ENCODE results near the gene MBP. TPM values are rescaled to one million over a fixed set of nuclear protein-coding genes. Genes with fewer than 3 reads are reported as not detected.

Gene MBP
- total RNA-seq, 4 donors from 2014 or later: 40.9 to 67.7 (median 51.8) TPM

GRCh38 chr18:77067291-77068061 lies 65.1 kb downstream of the MBP start:
- Histone ChIP-seq H3K36me3 (peaks cover 0 to 7% (median 0%) of the 10 kb centered on the region in 3 donors), H3K4me1 (peaks cover 0 to 51% (median 37%) of the 10 kb centered on the region in 4 donors), H3K9me3 (no peaks in the 10 kb centered on the region), H3K27ac (peak overlapping the region; percentile 68 to 86 (median 71)), H3K27me3 (no peaks in the 10 kb centered on the region), H3K4me3 (no peak overlapping the region)
- peak; percentile 64 to 80 (median 71) for DNase-seq
- no peak for TF ChIP-seq CTCF (IDR thresholded peaks at IDR 0.05)
- no peak for TF ChIP-seq POLR2A (IDR thresholded peaks at IDR 0.05)

GRCh38 chr18:77066689-77067088 lies 65.9 kb downstream of the MBP start:
- no peaks in the 10 kb centered on the region for H3K27me3 ChIP-seq
- peaks cover 0 to 59% (median 39%) of the 10 kb centered on the region in 4 donors for H3K4me1 ChIP-seq
- peaks cover 0 to 10% (median 0%) of the 10 kb centered on the region in 3 donors for H3K36me3 ChIP-seq
- no peak overlapping the region for H3K4me3 ChIP-seq
- TF ChIP-seq CTCF (IDR thresholded peaks at IDR 0.05) (no peak), POLR2A (IDR thresholded peaks at IDR 0.05) (no peak)
- no peaks in the 10 kb centered on the region for H3K9me3 ChIP-seq
- H3K27ac ChIP-seq: peak overlapping the region; percentile 68 to 86 (median 71)
- no peak for DNase-seq

GRCh38 chr18:77066101-77066500 lies 66.5 kb downstream of the MBP start:
- H3K27me3 ChIP-seq: no peaks in the 10 kb centered on the region
- peak overlapping the region; percentile 55 to 73 (median 68) for H3K27ac ChIP-seq
- peaks cover 0 to 10% (median 0%) of the 10 kb centered on the region in 3 donors for H3K36me3 ChIP-seq
- no peak overlapping the region for H3K4me3 ChIP-seq
- no peaks in the 10 kb centered on the region for H3K9me3 ChIP-seq
- TF ChIP-seq POLR2A (IDR thresholded peaks at IDR 0.05) (no peak), CTCF (IDR thresholded peaks at IDR 0.05) (no peak)
- H3K4me1 ChIP-seq: peaks cover 2 to 65% (median 42%) of the 10 kb centered on the region in 4 donors
- DNase-seq: peak in 1 of 3 donors; percentile 9

DNA sequence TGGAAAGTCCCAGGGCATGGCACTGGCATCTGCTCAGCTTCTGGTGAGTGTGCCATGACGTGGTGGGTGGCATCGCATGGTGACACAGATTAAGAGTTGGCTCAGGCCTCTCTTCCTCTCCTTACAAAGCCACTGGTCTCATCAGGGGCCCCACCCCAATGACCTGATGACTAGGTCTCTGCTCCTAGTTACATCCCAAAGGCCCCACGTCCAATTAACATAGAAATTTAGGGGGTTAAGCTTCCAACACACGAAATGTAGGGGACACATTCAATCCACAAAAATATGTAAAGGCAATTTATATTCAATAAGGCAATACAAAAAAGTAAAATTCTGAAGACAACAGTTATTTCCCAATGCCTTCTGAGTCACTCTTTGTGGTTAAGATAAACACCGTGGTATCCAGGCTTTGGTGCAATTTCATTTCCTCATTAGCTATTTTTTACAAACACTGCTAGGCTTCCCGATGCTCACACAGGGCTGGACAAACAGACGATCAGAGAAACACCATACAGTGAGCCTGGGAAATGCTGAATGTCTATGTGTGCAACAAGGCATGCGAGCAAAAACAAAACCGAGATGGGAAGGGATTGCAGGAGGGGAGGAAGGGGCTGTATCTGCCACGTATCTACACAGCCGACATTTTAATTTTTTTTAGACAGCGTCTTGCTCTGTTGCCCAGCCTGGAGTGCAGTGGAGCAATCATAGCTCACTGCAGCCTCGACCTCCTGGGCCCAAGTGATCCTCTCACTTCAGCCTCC lies 67.2 kb downstream of the MBP start:
- no peak for TF ChIP-seq POLR2A (IDR thresholded peaks at IDR 0.05)
- TF ChIP-seq CTCF (IDR thresholded peaks at IDR 0.05): no peak
- no peak overlapping the region for H3K4me3 ChIP-seq
- DNase-seq: peak in 1 of 3 donors; percentile 46
- H3K36me3 ChIP-seq: peaks cover 0 to 10% (median 0%) of the 10 kb centered on the region in 3 donors
- H3K27ac ChIP-seq: peak overlapping the region; percentile 55 to 73 (median 68)
- H3K9me3 ChIP-seq: no peaks in the 10 kb centered on the region
- no peaks in the 10 kb centered on the region for H3K27me3 ChIP-seq
- peaks cover 4 to 69% (median 49%) of the 10 kb centered on the region in 4 donors for H3K4me1 ChIP-seq

DNA sequence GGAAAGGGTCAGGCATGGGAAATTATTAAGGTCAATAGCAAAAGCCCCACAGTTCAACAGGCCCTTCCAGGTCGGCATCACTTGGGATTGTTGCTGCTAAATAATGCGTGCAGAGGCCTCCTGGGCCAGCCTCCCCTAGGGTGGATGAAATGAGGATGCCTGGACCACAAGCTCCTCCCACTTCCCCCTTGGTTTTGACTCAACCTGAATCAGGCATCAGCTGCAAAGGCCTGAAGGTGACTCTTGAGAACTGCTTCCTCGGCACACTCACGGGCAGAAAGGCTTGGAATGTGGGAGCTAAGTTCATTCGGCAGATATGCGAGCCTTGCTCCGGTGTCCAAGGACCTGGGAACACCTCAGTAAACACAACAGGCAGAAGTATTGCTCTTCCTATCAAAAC lies 69.3 kb downstream of the MBP start:
- TF ChIP-seq POLR2A (IDR thresholded peaks at IDR 0.05): no peak
- TF ChIP-seq CTCF (IDR thresholded peaks at IDR 0.05): no peak
- Histone ChIP-seq H3K4me3 (no peak overlapping the region), H3K4me1 (peaks cover 4 to 59% (median 47%) of the 10 kb centered on the region in 4 donors), H3K27me3 (no peaks in the 10 kb centered on the region), H3K36me3 (peaks cover 0 to 10% (median 0%) of the 10 kb centered on the region in 3 donors), H3K9me3 (no peaks in the 10 kb centered on the region), H3K27ac (peak overlapping the region; percentile 69 to 85 (median 82))
- peak in 2 of 3 donors; percentile 91 to 92 for DNase-seq
